OCI-LY3 (cell line): Measurements from ENCODE around the gene IGFBP3.

Source experiments
- H2AFZ ChIP-seq: fragments of 200-600, 300-600 bp; shearing (Covaris generic); 2 replicates; pipeline ENCODE4 v1.6.0; 2014; ENCODE audit warnings: antibody characterized with exemption, low read depth, low read length
- H3K27ac ChIP-seq: fragments of 200-600, 300-600 bp; sonication (generic); 2 replicates; pipeline ENCODE4 v1.5.1; 2014; ENCODE audit warnings: mild to moderate bottlenecking, low read length, moderate library complexity, mixed read lengths
- H3K27me3 ChIP-seq: fragments of 200-600, 300-600 bp; sonication (generic); 2 replicates; pipeline ENCODE4 v1.6.1; 2014; ENCODE audit warnings: low read depth, low read length, mixed read lengths
- H3K36me3 ChIP-seq: fragments of 200-600, 300-600 bp; sonication (generic); replicated peaks from 2 replicates; pipeline ENCODE3; 2014; ENCODE audit warnings: low read depth, low read length, mixed read lengths
- H3K4me1 ChIP-seq: fragments of 300-600, 200-600 bp; sonication (generic); 2 replicates; pipeline ENCODE4 v1.6.1; 2014; ENCODE audit warnings: low read length, mixed read lengths
- H3K4me2 ChIP-seq: fragments of 200-600, 300-600 bp; sonication (generic); 2 replicates; pipeline ENCODE4 v1.6.1; 2014; ENCODE audit warnings: low read length, mixed read lengths
- H3K4me3 ChIP-seq: fragments of 300-600, 200-600 bp; sonication (generic); 2 replicates; pipeline ENCODE4 v1.5.1; 2014; ENCODE audit warnings: antibody characterized with exemption, mild to moderate bottlenecking, low read length, moderate library complexity
- H3K79me2 ChIP-seq: fragments of 300-600, 200-600 bp; shearing (Covaris generic); 2 replicates; pipeline ENCODE4 v1.6.1; 2014; ENCODE audit warnings: mild to moderate bottlenecking, low read length, mixed read lengths
- H3K9ac ChIP-seq: fragments of 300-600, 200-600 bp; shearing (Covaris generic); 2 replicates; pipeline ENCODE4 v1.6.0; 2014; ENCODE audit warnings: mild to moderate bottlenecking, low read length, moderate library complexity
- H3K9me3 ChIP-seq: fragments of 200-600, 300-600 bp; shearing (Covaris generic); 2 replicates; pipeline ENCODE4 v1.6.1; 2014; ENCODE audit warnings: low read length, mixed read lengths; ENCODE audit not compliant: insufficient read depth
- H4K20me1 ChIP-seq: fragments of 200-600, 300-600 bp; sonication (generic); 2 replicates; pipeline ENCODE4 v1.6.1; 2016; ENCODE audit warnings: low read length, mixed read lengths; ENCODE audit not compliant: insufficient read depth
- CTCF ChIP-seq: fragments of 200-600, 300-600 bp; sonication (generic); IDR thresholded peaks from 2 replicates; pipeline ENCODE4 v1.5.1; 2014; ENCODE audit warnings: antibody characterized with exemption, low read length, low read depth
- EZH2phosphoT487 ChIP-seq: fragments of 200-600 bp; shearing (Covaris generic); IDR thresholded peaks from 2 replicates; pipeline ENCODE4 v1.6.1; 2018; ENCODE audit warnings: antibody characterized with exemption, mixed run types, low read depth

Gene IGFBP3

GRCh38 chr7:45901566-45901965, 19.5 kb downstream of the IGFBP3 start:
- no peak overlapping the region for H3K4me3 ChIP-seq

GRCh38 chr7:45898222-45898621, 22.9 kb downstream of the IGFBP3 start:
- Histone ChIP-seq H2AFZ (no peak overlapping the region), H3K27ac (no peak overlapping the region), H3K9ac (no peak overlapping the region), H3K4me2 (no peak overlapping the region), H3K79me2 (no peaks in the 10 kb centered on the region), H3K9me3 (no peaks in the 10 kb centered on the region), H3K36me3 (no peaks in the 10 kb centered on the region), H3K4me3 (no peak overlapping the region), H3K27me3 (peaks cover 8% of the 10 kb centered on the region; the same call in 1 of the 2 replicates), H3K4me1 (no peaks in the 10 kb centered on the region), H4K20me1 (no peaks in the 10 kb centered on the region)
- TF ChIP-seq EZH2phosphoT487 (no peak), CTCF (no peak)

More at GRCh38 chr7:45901566-45901965, 19.5 kb downstream of the IGFBP3 start:
- Histone ChIP-seq H3K9ac (no peak overlapping the region), H3K27ac (no peak overlapping the region), H3K4me2 (no peak overlapping the region), H3K27me3 (peaks cover under 1% of the 10 kb centered on the region; the same call in 1 of the 2 replicates), H3K36me3 (no peaks in the 10 kb centered on the region), H3K9me3 (0 out of 2 replicates have a peak, but pooled peaks cover 3% of the 10 kb centered on the region), H3K4me1 (no peaks in the 10 kb centered on the region), H4K20me1 (no peaks in the 10 kb centered on the region), H3K79me2 (no peaks in the 10 kb centered on the region), H2AFZ (no peak overlapping the region)
- TF ChIP-seq CTCF (no peak), EZH2phosphoT487 (no peak)

- no peaks in the 10 kb centered on the region for H3K36me3 ChIP-seq
- no peaks in the 10 kb centered on the region for H4K20me1 ChIP-seq
- no peak overlapping the region for H2AFZ ChIP-seq
- H3K9me3 ChIP-seq, result no peaks in the 10 kb centered on the region
- TF ChIP-seq EZH2phosphoT487, result no peak
- TF ChIP-seq CTCF, result no peak
- H3K27me3 ChIP-seq, result peaks cover 11% of the 10 kb centered on the region; the same call in 1 of the 2 replicates
- H3K4me2 ChIP-seq, result no peak overlapping the region
- no peak overlapping the region for H3K27ac ChIP-seq
- no peaks in the 10 kb centered on the region for H3K4me1 ChIP-seq
- H3K79me2 ChIP-seq, result no peaks in the 10 kb centered on the region
- no peak overlapping the region for H3K9ac ChIP-seq
- no peak overlapping the region for H3K4me3 ChIP-seq
These were observed 23.9 kb downstream of the IGFBP3 start for GRCh38 chr7:45897042-45897690.

- no peak overlapping the region for H3K4me3 ChIP-seq
- H3K27ac ChIP-seq, result no peak overlapping the region
- H3K9ac ChIP-seq, result no peak overlapping the region
- no peaks in the 10 kb centered on the region for H3K36me3 ChIP-seq
- H2AFZ ChIP-seq, result no peak overlapping the region
- TF ChIP-seq EZH2phosphoT487 (no peak), CTCF (no peak)
- H3K4me1 ChIP-seq, result no peaks in the 10 kb centered on the region
- H3K9me3 ChIP-seq, result no peaks in the 10 kb centered on the region
- no peak overlapping the region for H3K4me2 ChIP-seq
- H4K20me1 ChIP-seq, result no peaks in the 10 kb centered on the region
- H3K27me3 ChIP-seq, result peaks cover 11% of the 10 kb centered on the region; the same call in 1 of the 2 replicates
- no peaks in the 10 kb centered on the region for H3K79me2 ChIP-seq
These were observed 26.4 kb downstream of the IGFBP3 start for GRCh38 chr7:45894665-45895062.
